ENCODE measurements around the gene RHOG.
"Not testable (repeated sequence)": the region's sequence is repeated elsewhere in the genome, so short reads cannot be mapped to it uniquely, and the experiment has no call there.

RHOG gene

GRCh38 chr11:3807909-3808860, 32.6 kb downstream of the RHOG start, which contains the start of gene PGAP2:
TSS of gene PGAP2 (plus strand) at chr11:3808560. CDS start at chr11:3811260, 2,700 bp downstream.
- DNase-seq, result peak; percentile 68 to 76

DNA sequence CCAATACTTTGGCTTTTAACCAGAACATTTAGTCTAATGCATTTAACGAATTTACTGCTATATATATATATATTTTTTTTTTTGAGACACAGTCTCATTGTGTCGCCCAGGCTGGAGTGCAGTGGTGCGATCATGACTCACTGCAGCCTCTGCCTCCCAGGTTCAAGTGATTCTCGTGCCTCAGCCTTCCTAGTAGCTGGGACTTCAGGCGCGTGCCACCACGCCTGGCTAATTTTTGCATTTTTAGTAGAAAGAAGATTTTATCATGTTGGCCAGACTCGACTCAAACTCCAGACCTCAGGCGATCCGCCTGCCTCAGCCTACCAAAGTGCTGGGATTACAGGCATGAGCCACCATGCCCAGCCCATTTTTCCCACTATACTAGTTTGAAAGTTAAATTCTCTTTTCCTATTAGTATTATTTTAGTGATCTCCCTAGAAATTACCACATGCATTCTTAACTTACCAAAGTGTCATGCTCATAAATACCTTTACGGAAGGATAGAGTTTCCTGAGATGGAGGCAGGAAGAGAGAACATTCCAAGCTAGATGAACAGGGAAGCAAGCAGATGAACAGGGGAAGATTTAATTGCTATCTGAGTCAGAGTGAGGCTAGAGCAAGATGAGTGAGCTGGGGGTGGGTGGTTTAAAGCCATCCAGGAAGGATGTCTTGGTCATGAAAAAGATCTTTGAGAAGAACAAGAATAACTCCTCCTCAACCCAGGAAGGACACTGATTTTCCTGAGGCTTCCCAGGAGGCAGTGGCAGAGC, 36.8 kb downstream of the RHOG start:
- no peak for DNase-seq

DNA sequence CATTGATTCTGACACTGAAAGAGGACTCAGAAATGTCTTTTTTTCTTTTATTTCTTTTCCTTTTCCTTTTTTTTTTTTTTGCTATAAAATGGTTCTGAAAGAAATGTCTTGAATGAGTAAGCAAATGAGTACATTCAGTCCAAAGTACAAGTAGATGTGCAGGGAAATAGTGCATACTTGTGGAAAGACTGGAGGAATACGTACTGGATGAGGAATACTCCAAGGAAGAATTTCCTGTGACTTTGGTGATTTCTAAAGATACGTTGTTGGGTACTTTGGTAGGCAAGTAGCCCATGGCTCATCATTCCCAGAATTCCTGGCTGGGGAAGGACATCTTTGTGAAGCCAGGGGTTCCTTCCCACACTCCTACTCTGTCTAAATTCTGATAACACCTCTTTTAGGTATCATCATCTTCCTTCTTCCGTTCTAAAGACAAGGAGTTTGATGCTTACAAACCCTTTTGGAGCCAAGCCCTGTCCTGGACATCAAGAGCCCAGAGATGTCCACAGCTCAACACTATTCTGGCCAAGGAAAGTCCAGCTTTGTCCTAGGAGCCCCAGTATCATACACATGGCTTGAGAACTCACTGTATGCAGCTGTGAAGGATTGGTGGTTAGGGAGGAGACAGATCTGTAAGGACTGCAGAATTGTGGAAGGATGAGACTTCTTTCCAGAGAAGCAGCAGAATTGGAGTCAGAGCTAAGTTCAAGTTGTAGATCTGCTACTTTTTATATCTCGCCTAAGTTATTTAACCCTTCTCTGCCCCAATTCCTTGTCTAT, 38.6 kb downstream of the RHOG start:
- no peak for DNase-seq

DNA sequence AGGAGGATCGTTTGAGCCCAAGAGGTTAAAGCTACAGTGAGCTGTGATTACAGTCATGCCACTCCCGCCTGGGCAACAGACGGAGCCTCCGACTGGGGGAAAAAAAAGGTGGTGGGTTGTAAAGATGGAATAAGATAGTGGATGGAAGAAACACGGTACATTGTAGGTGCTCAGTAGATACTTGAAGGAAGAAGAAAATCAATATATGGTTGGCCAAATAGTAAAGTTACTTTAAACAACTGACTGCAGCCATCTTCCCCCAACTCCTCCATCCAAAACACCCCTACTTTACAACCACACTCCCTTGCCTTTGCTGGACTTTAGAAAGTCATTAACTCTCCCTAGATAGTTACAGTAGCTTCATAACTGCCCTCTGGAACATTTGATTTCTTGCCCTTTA, 40.9 kb downstream of the RHOG start:
- DNase-seq, result no peak

- DNase-seq, result no peak
Measured at GRCh38 chr11:3799143-3799542, 41.6 kb downstream of the RHOG start.

DNA sequence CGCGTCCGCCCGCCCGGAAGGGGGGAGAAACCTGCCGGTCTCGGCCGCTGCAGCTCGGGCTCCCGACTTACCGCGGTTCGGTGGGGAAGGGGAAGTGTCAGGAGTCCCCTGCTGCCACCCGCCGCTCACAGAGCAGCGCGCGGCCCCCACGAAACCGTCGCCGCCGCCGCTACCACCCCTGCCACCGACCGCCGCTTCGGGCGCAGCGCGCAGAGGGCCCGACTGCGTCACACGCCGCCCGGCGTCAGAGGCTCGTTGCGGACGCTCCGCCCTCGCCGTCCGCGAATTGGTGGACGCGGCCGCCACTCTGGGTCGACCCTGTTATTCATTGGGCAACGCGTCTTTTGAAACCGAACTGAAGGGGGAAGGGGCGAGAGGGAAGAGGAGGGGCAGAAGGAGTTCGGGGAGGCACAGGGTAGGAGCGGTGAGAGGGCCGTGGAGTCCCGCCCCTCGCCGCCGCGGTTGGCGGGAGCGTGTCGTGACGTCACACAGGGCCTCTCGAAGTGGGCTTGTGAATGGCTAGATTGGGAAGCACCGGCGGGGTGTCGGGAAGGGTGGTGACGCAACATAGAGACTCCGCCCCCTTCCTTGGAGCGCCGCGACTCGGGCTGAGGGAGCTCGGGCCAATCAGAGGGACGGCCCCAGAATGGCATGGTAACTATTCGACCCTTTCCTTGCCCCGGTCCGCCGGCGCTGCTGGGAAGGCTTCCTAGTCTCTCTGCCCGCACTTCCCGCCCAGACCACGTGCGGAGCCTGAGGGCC, 43.2 kb downstream of the RHOG start, which contains the start of gene NUP98:
Gene NUP98, minus strand, starts transcription at position 226 of the 762 bp plus-strand sequence. CDS start 15,437 bp downstream, outside the sequence.
- DNase-seq, result peak; percentile 98 to 99

- DNase-seq, result peak in 1 of 2 experiments; percentile 52
Measured at GRCh38 chr11:3796801-3797328, 43.9 kb downstream of the RHOG start.

DNA sequence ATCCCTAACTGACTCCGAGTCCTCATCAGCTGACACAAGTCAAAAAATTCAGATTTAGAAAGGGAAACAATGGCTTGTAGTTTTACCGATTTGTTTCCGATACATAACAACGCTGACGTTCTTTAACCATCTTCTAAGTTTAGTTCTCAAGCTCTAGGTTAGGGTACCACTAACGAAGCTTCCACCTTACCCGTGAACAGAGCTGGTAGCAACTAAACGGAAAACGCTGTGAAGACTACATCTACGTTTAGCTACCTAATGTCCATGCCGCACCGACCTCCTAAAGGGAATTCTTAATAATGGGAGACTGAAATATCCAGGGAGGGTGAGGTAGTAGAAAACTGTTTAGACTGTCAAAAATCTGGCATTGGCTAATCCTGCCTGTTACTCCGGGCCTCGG, 44.4 kb downstream of the RHOG start:
- no peak for DNase-seq

GRCh38 chr11:3796002-3796311, 44.8 kb downstream of the RHOG start:
- DNase-seq, result no peak

- DNase-seq, result no peak
Measured at GRCh38 chr11:3795131-3796001, 45.4 kb downstream of the RHOG start.

DNA sequence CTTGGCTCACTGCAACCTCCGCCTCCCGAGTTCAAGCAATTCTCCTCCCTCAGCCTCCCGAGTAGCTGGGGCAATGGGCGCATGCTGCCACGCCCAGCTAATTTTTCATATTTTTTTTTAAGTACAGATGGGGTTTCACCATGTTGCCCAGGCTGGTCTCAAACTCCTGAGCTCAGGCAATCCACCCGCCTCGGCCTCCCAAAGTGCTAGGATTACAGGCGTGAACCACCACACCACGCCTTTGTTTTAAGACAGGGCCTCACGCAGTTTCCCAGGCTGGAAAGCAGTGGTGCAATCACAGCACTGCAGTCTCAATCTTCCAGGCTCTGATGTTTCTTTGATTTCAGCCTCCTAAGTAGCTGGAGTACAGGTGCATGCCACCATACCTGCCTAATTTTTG, 46.4 kb downstream of the RHOG start:
- not testable (repeated sequence) for DNase-seq

DNA sequence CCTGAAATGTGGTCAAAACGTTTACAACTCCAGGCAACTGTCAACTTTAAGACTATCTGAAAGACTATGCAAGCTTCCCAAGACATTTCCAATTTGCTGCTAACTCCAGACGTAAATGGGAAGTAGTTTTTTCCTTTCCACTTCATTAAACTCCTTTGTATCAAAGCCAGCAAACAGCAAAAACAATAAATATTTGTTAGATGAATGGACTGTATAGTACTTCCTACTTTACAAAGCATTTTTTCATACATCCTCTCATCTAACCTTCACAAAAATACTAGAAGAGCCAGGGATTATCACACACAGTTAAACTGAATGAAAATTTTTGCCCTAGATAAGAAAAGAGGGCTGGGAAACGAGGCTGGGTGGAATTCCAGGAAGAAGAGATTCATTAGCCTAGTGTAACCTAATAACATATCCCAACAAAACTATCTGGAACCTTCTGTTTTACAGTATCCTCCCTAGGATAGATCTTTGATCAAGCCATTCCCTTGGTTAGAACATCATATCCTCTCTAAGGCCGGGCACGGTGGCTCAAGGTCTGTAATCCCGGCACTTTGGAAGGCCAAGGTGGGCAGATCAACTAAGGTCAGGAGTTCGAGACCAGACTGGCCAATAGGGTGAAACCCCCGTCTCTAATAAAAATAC, 53.9 kb downstream of the RHOG start:
- no peak for DNase-seq

GRCh38 chr11:3783611-3784010, 57.1 kb downstream of the RHOG start:
- DNase-seq, result no peak

DNA sequence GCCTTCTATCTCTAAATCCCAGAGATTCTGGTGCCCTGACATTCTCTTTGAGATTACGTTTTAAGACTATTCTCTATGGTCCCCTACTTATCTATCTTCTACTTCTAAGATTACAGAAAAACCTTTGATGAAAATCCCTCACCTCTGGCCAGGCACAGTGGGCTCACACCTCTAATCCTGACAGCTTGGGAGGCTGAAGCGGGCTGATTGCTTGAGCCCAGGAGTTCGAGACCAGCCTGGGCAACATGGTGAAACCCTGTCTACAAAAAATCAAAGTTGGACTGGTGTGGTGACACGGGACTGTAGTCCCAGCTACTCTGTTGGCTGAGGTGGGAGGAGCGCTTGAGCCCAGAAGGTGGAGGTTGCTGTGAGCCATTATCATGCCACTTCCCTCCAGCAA, 57.8 kb downstream of the RHOG start:
- no peak for DNase-seq

DNA sequence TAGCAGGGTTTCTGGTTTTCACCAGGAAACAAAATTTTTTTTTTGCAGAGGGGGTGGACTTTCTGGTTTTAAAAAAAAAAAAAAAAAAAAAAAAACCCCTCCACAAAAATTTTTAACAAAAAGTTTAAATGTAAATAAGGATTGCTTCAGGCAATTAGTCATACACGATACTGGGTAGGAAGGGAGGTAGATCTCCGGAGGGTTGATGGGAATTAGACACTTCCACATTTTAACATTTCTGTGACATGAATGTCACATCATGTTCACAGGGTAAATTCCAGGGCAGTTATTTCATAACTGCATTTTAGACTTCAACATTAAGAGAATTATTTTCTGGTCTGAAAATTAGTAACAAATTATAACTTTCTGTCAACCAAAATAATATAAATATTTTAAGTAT, 59.3 kb downstream of the RHOG start:
- no peak for DNase-seq
